Fibroblast of skin of right quadriceps (primary cell): Measurements from ENCODE around the gene NPAS2.

Experiments
- DNase-seq: peaks from one replicate; pipeline ENCODE4 v3.0.0-alpha.2; 2013

NPAS2 gene

GRCh38 chr2:101026923-101027469, 207.1 kb downstream of the NPAS2 start:
- DNase-seq = no peak

- no peak for DNase-seq
Observed at GRCh38 chr2:101027852-101028251, 207.9 kb downstream of the NPAS2 start.

DNA sequence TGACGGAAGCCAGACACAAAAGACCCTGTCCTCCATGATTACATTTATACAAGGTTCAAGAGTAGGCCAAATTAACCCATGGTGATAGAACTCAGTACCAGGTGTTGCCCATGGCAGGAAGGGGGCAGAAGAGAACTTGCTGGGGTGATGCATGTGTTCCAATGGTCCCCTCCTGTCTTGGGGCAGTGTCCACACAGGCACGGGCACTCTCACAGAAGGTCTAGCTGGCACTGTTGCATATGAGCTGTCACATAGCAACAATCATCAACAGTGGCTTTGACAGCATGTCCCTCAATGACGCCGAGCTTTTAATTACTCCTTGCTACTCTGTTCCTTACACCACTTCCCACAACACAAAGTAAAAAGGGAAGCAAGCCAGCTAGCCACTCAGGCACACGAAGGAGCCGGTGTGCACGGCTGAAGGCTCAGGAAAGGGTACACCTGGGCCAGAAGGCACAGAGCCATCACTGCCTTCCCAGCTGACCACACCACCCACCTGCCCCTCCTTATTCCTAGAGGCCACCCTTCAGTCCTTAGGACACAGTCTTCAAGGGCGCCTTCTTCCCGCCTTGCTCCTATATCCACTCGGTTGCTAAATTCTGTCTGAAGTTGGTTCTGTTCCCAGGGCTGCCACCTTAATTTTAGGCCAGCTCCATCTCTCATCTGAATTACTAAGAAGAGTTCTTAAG, 211.1 kb downstream of the NPAS2 start:
- DNase-seq = no peak

- no peak for DNase-seq
Observed at GRCh38 chr2:101032084-101032776, 212.3 kb downstream of the NPAS2 start.

DNA sequence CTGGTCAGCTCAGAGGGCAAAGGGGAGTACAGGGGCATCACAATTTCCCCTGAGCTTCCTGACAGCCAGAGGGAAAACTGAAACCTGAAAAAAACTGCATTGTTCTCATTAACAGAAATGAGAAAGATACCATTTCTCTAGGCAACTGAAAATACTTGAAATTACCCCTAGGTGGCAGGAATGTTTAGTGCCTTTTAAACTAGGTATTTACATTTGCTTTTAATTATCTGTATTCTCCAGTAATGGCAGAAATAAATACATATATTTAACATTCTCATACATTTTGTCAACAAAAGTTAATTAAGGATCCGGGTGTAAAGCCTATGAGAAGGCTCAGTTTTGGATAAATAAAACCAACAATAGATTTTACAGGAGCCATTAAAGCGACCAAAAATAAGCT, 216.6 kb downstream of the NPAS2 start:
- DNase-seq = peak; percentile 41

GRCh38 chr2:101037161-101037755, 217.3 kb downstream of the NPAS2 start:
- no peak for DNase-seq

GRCh38 chr2:101038455-101039255, 218.7 kb downstream of the NPAS2 start:
- no peak for DNase-seq

GRCh38 chr2:101040072-101040471, 220.1 kb downstream of the NPAS2 start:
- DNase-seq = no peak

GRCh38 chr2:101040761-101041160, 220.8 kb downstream of the NPAS2 start:
- DNase-seq = no peak

DNA sequence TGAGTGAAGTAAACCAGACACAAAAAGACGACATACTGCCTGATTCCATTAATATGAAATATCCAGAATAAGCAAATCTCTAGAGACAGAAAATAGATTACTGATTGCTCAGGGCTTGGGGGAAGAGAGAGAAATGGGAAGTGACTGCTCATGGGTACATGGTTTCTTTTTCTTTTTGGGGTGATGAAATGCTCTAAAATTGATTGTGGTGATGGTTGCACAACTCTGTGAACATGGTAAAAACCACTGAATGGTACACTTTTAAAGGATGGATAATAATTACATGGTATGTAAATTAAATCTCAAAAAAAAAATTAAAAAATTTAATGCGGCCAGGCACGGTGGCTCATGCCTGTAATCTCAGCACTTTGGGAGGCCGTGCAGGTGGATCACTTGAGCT, 221.5 kb downstream of the NPAS2 start:
- peak; percentile 9 for DNase-seq

DNA sequence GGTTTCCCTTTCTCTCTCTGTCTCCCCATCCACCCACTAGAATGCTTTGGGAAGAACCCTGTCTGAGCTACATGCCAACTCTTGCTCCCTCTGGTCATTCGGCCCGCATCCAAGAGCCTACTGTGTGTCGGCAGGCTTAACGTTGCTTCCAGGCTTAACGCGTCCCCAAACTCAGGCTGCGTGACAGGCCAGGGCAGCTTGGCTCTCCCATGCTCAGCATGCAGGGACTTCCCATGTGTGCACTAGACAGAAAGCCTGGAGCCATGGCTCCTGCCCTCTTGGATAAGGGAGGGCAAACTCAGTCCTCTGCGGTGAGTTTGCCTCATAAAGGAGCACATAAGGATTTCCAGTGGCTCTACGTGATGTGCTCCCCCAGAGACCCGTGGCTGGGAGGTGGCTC, 225.4 kb downstream of the NPAS2 start:
- DNase-seq = no peak
